HG03064 (cell line): Measurements from ENCODE around the gene CCDC148.
"Not testable (repeated sequence)": the region's sequence is repeated elsewhere in the genome, so short reads cannot be mapped to it uniquely, and the experiment has no call there.

ENCODE experiments used
- ATAC-seq: cut with Tn5 transposase; IDR thresholded peaks from one replicate; pipeline ENCODE4 v1.9.1; 2021; ENCODE audit warnings: low read depth; ENCODE audit not compliant: unreplicated experiment

CCDC148 gene

DNA sequence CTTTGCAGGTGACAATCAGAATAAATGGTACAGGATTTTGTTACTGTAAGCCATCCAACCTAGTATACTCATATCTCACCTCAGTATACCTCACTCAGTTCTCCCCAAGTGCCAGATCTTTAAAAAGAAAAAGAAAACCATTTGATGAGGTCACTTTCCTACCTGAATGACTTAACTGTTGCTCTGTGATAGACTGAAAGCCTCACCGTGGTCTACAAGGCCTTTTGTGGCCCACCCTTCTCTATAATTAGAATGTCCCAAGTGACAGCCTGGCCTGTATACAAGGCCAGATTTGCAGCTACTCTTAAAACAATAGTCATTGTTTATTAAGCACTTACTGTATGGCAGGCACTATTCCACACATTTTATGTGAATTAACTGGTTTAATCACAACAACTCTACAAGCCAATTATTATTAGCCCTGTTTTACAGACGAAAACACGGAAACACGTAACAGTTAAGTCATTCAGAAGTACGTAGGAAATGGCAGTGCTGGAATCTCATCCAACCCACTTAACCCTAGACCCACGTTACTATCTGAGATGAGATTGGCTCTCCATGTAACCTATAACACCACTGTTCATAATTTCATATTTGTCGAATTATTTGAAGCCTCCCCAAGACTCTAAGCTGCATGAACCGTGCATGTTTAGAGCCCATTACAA, 28.5 kb upstream of the CCDC148 start:
- ATAC-seq, result no peak

DNA sequence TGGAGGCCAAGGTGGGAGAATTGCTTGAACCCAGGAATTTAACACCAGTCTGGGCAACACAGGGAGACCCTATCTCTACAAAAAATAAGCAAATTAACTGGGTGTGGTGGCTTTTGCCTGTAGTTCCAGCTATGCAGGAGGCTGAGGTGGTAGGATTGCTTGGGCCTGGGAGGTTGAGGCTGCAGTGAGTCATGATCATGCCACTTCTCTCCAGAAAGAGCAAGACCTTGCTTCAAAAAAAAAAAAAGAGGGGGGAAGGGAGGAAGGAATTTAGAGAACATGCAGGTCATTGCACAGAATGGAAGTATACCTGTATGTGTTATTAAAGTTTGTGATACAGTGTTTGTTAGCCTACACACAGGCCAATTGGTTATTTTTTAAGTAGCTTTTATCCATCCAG, 26.0 kb upstream of the CCDC148 start:
- no peak for ATAC-seq

DNA sequence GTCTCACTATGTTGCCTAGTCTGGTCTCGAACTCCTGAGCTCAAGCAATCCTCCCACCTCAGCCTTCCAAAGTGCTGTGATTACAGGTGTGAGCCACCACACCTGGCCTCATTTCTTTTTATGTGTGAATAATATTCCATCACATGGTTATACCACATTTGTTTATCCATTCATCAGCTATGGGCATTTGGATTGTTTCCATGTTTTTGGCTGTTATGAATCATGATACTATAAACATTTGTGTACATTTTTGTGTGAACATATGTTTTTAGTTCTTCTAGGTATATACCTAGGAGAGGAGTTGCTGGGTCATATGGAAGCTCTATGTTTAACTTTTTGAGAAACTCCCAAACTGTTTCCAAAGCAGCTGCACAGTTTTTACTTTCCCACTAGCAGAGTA, 24.6 kb upstream of the CCDC148 start:
- ATAC-seq, result no peak

- no peak for ATAC-seq
These were observed 22.3 kb upstream of the CCDC148 start for GRCh38 chr2:158478816-158479215.

- ATAC-seq, result no peak
These were observed 21.7 kb upstream of the CCDC148 start for GRCh38 chr2:158478237-158478636.

GRCh38 chr2:158477202-158477601, 20.6 kb upstream of the CCDC148 start:
- no peak for ATAC-seq

DNA sequence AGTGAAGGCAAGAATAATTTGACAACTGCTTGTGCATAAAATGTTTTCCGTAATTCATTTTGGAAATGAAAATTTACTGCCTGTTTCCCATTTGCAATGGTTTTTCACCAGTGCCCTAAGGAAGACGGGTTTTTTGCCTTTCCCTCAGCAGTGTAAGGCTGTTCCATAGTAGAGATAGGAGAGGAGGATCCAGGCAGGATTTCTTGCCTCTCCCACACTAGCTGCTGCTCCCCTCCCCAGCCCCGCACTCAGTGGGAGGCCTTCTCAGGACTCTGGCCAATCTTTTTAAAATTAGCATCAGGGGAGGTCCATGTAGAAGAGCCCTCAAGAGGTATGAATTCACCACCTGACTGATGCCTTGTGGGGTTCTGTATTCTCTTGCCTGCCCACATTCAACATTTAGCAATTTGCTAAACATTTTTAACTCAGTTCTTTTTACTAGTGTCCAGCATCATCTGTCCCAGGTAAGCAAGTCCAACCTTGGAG, 18.0 kb upstream of the CCDC148 start:
- ATAC-seq, result not testable (repeated sequence)

DNA sequence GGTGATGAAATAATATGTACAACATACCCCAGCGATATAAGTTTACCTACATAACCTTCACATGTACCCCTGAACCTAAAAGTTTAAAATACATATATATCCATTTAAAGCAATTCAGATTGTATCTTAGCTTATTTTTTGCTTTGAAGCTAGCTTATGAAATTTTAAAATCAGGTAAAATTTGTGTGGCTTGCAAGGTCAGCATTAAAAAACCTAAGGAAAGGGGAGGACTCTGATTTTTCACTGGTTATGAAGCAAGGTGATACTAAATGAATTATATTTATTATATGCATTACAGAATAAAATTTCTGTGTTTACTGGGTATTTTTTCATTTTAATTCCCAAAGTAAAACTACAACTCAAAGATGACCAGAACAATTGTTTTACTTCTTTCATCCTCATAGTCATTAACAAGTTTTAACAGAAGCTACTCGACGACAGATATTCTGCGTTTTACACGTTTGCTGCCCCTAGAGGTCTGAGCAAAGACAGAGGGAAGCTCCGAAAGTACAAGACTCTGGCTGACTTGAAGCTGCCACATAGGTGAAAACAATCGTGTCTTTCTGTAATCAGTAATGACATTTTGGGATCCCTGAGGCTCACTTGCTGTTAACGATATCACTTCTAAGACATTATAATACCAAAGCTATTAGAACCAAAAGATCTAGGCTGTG, 17.3 kb upstream of the CCDC148 start:
- no peak for ATAC-seq

GRCh38 chr2:158473300-158473699, 16.7 kb upstream of the CCDC148 start:
- ATAC-seq, result not testable (repeated sequence)

- not testable (repeated sequence) for ATAC-seq
These were observed 16.3 kb upstream of the CCDC148 start for GRCh38 chr2:158472829-158473228.

GRCh38 chr2:158467248-158467647, 10.7 kb upstream of the CCDC148 start:
- no peak for ATAC-seq

GRCh38 chr2:158464426-158465281, 8.1 kb upstream of the CCDC148 start:
- ATAC-seq, result no peak

DNA sequence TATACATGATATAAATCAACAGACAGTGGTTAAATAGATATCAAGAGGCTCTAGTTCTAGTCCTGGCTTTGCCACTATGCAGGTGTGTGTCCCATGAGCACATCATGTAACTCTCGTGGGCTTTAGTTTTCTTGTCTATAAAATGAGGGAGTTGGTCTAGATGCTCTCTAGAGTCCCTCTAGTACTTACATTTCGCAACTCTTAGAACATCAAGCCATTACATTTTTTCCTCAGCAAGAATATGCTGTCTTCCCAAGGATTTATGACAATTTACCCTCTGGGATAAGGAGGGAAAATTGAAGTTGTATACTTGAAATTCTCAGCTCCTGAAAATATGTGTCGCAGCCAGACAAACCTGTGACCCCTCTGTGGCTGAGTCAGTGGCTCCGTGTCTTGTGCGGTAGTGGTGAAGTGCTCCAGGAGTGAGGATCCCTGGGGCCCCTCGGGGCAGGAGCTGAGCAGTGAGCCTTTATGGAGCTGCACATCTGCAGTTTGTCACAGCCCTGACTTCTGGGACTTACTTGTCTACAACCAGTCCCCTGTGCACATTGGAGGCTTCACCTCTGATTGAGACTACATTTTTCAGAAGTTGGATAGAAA, 7.0 kb upstream of the CCDC148 start:
- ATAC-seq, result no peak

GRCh38 chr2:158460632-158461297, 4.2 kb upstream of the CCDC148 start:
- ATAC-seq, result no peak

GRCh38 chr2:158459161-158460003, 2.8 kb upstream of the CCDC148 start:
- no peak for ATAC-seq

GRCh38 chr2:158458617-158458920, 2.0 kb upstream of the CCDC148 start:
- no peak for ATAC-seq

- peak; percentile 49 for ATAC-seq
These were observed 1.5 kb upstream of the CCDC148 start for GRCh38 chr2:158457826-158458616.

DNA sequence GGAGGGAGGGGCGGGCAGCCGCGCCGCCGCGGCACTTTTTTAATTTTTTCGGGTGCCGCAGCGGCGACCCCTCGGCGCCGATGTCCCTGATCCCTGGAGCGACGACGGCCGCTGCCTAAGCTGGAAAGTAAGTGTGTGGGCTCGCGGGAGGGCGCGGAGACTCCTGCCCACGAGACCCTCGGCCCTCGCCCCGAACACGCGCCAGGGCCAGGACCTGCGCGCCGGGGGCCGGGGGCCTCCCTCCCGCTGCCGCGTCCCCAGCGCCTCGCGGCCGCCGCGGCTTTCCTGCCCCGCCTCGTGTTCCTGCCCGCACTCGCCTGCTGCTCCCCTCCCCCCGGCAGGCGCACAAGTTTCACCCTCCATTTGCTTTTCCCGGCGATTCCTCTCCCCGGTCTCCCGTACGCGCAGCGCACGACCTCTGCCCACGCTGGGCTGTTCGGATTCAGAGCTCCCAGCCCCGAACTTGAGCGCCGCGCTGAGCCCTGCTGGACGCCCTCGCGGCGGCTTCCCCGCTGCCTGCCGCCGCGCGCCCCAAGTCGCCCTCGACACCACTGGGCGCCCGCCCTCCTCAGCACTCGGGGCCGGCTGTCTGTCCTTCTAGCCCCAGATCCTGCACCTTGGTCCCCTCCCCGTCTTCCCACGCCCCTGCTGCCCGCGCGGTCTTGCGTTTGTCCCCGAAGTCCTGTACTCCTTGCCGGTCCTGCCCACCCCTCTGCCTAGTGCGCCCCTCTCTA, 706 bp upstream of the CCDC148 start:
- ATAC-seq, result peak; percentile 33
